ENCODE measurements around the gene CDR2L.

DNA sequence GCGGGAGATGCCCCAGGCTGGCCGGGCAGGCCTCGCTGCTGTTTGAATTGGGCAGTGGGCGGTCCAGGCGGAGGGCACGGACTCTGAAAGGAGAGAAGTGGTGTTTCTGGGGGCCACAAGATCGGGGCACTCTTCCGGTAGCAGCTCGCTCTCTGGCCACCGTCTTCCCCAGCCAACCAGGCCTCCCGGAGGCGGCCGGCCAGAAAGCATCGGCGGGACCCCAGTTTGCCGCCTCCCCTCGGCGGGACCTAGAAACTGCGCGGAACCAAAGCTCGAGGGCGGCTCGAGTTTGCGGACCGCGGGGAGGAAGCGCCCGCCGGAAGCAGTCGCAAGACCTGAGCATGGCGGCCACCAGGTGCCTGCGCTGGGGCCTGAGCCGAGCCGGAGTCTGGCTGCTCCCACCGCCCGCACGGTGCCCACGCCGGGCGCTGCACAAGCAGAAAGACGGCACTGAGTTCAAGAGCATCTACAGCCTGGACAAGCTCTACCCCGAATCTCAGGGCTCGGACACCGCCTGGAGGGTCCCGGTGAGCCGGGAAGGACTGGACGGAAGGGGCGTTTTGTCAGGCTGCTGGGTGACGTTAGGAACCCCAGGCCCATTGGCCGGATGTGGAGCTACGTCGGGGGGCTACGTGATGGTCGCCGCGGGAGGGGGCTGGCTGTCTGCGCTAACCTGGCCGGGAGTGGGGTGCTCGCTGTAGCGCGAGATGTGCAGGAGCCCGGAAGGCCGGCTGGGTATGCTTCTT, 25.1 kb downstream of the CDR2L start, which contains the start of gene MRPL58:
- TF ChIP-seq CTCF (IDR thresholded peaks at IDR 0.05; ENCODE audit: low read depth, low read length, poor library complexity, severe bottlenecking): peak; percentile 49
- no peak for TF ChIP-seq EZH2phosphoT487 (IDR thresholded peaks at IDR 0.05; ENCODE audit: borderline replicate concordance, low read length)

All from DOHH2 (cell line).